Duodenal mucosa (tissue), 2 donors: Measurements from ENCODE around the gene CIB4.

Experiments
- H3K27ac ChIP-seq: one replicate; pipeline ENCODE4 v1.7.0; 2013; ENCODE audit warnings: low read depth, low read length
- H3K27me3 ChIP-seq, 2 donors: one replicate each; pipeline ENCODE4 v1.7.0; 2013; ENCODE audit warnings: low read length in 2 of 2, control low read depth in 1 of 2; ENCODE audit not compliant: insufficient read depth in 2 of 2, control insufficient read depth in 1 of 2
- H3K36me3 ChIP-seq, 2 donors: one replicate each; pipeline ENCODE4 v1.7.0; 2013; ENCODE audit warnings: low read length in 2 of 2, control low read depth in 1 of 2; ENCODE audit not compliant: insufficient read depth in 2 of 2, control insufficient read depth in 1 of 2
- H3K4me1 ChIP-seq, 2 donors: one replicate each; pipeline ENCODE4 v1.7.0; 2013; ENCODE audit warnings: low read length in 2 of 2, control low read depth in 1 of 2; ENCODE audit not compliant: insufficient read depth in 2 of 2, control insufficient read depth in 1 of 2
- H3K4me3 ChIP-seq, 2 donors: one replicate each; pipeline ENCODE4 v1.7.0; 2013; ENCODE audit warnings: low read length in 2 of 2, low read depth in 1 of 2
- H3K9ac ChIP-seq, 2 donors: one replicate each; pipeline ENCODE4 v1.7.0; 2013; ENCODE audit warnings: low read length in 2 of 2, low read depth in 1 of 2
- H3K9me3 ChIP-seq, 2 donors: one replicate each; pipeline ENCODE4 v1.7.0; 2013; ENCODE audit warnings: low read length in 2 of 2, control low read depth in 1 of 2; ENCODE audit not compliant: control insufficient read depth in 1 of 2

Gene CIB4

GRCh38 chr2:26640781-26641564, at the start of gene CIB4:
CIB4 (minus strand) TSS chr2:26641366; CDS start chr2:26641314, 52 bp downstream.
- Histone ChIP-seq H3K4me1 (peaks cover 0 to 6% of the 10 kb centered on the region in 2 donors), H3K9me3 (no peaks in the 10 kb centered on the region), H3K9ac (no peak within 1 kb of the TSS), H3K27me3 (no peaks in the 10 kb centered on the region), H3K36me3 (no peaks in the 10 kb centered on the region), H3K27ac (no peak within 1 kb of the TSS), H3K4me3 (no peak within 1 kb of the TSS)

- peaks cover 8 to 17% of the 10 kb centered on the region in 2 donors for H3K4me1 ChIP-seq
- H3K4me3 ChIP-seq: no peak overlapping the region
- H3K36me3 ChIP-seq: no peaks in the 10 kb centered on the region
- H3K9ac ChIP-seq: no peak overlapping the region
- H3K27me3 ChIP-seq: peaks cover 21 to 27% of the 10 kb centered on the region in 2 donors
- H3K27ac ChIP-seq: no peak overlapping the region
- H3K9me3 ChIP-seq: no peaks in the 10 kb centered on the region
Observed at GRCh38 chr2:26687801-26688200, 46.6 kb upstream of the CIB4 start.

- H3K36me3 ChIP-seq: no peaks in the 10 kb centered on the region
- H3K27ac ChIP-seq: no peak overlapping the region
- no peaks in the 10 kb centered on the region for H3K9me3 ChIP-seq
- no peak overlapping the region for H3K4me3 ChIP-seq
- H3K27me3 ChIP-seq: peaks cover 21 to 27% of the 10 kb centered on the region in 2 donors
- H3K4me1 ChIP-seq: peaks cover 8 to 17% of the 10 kb centered on the region in 2 donors
- no peak overlapping the region for H3K9ac ChIP-seq
Observed at GRCh38 chr2:26687328-26687727, 46.2 kb upstream of the CIB4 start.

GRCh38 chr2:26685989-26686839, 45.0 kb upstream of the CIB4 start:
- Histone ChIP-seq H3K36me3 (no peaks in the 10 kb centered on the region), H3K4me3 (no peak overlapping the region), H3K9me3 (no peaks in the 10 kb centered on the region), H3K9ac (no peak overlapping the region), H3K4me1 (peaks cover 8 to 17% of the 10 kb centered on the region in 2 donors), H3K27ac (no peak overlapping the region), H3K27me3 (peaks cover 12 to 21% of the 10 kb centered on the region in 2 donors)

GRCh38 chr2:26685341-26685740, 44.2 kb upstream of the CIB4 start:
- Histone ChIP-seq H3K27me3 (peaks cover 8 to 15% of the 10 kb centered on the region in 2 donors), H3K27ac (no peak overlapping the region), H3K36me3 (no peaks in the 10 kb centered on the region), H3K4me1 (peaks cover 8 to 17% of the 10 kb centered on the region in 2 donors), H3K9me3 (no peaks in the 10 kb centered on the region), H3K9ac (no peak overlapping the region), H3K4me3 (no peak overlapping the region)

GRCh38 chr2:26683583-26683982, 42.4 kb upstream of the CIB4 start:
- peaks cover 0 to 11% of the 10 kb centered on the region in 2 donors for H3K27me3 ChIP-seq
- H3K9me3 ChIP-seq: no peaks in the 10 kb centered on the region
- H3K9ac ChIP-seq: no peak overlapping the region
- no peaks in the 10 kb centered on the region for H3K36me3 ChIP-seq
- H3K27ac ChIP-seq: no peak overlapping the region
- H3K4me1 ChIP-seq: peaks cover 8 to 17% of the 10 kb centered on the region in 2 donors
- H3K4me3 ChIP-seq: no peak overlapping the region

GRCh38 chr2:26682155-26682554, 41.0 kb upstream of the CIB4 start:
- Histone ChIP-seq H3K9ac (no peak overlapping the region), H3K9me3 (no peaks in the 10 kb centered on the region), H3K4me1 (peaks cover 8 to 12% of the 10 kb centered on the region in 2 donors), H3K27ac (no peak overlapping the region), H3K36me3 (no peaks in the 10 kb centered on the region), H3K27me3 (peaks cover 0 to 6% of the 10 kb centered on the region in 2 donors), H3K4me3 (no peak overlapping the region)

GRCh38 chr2:26681656-26682055, 40.5 kb upstream of the CIB4 start:
- Histone ChIP-seq H3K27ac (no peak overlapping the region), H3K27me3 (peaks cover 0 to 5% of the 10 kb centered on the region in 2 donors)

GRCh38 chr2:26679867-26680266, 38.7 kb upstream of the CIB4 start:
- Histone ChIP-seq H3K9ac (no peak overlapping the region), H3K36me3 (no peaks in the 10 kb centered on the region), H3K27me3 (no peaks in the 10 kb centered on the region), H3K27ac (no peak overlapping the region), H3K9me3 (no peaks in the 10 kb centered on the region), H3K4me3 (no peak overlapping the region), H3K4me1 (no peaks in the 10 kb centered on the region)

More at GRCh38 chr2:26681656-26682055, 40.5 kb upstream of the CIB4 start:
- peaks cover 6 to 7% of the 10 kb centered on the region in 2 donors for H3K4me1 ChIP-seq
- H3K36me3 ChIP-seq: no peaks in the 10 kb centered on the region
- H3K9ac ChIP-seq: no peak overlapping the region
- no peaks in the 10 kb centered on the region for H3K9me3 ChIP-seq
- no peak overlapping the region for H3K4me3 ChIP-seq

GRCh38 chr2:26678035-26678434, 36.9 kb upstream of the CIB4 start:
- Histone ChIP-seq H3K9me3 (no peaks in the 10 kb centered on the region), H3K4me1 (no peaks in the 10 kb centered on the region), H3K36me3 (no peaks in the 10 kb centered on the region), H3K27ac (no peak overlapping the region), H3K27me3 (no peaks in the 10 kb centered on the region), H3K9ac (no peak overlapping the region), H3K4me3 (no peak overlapping the region)
